CD14-positive monocyte (primary cell): ENCODE measurements around the gene CNNM2. TPM values are rescaled to one million over a fixed set of nuclear protein-coding genes. Genes with fewer than 3 reads are reported as not detected.

Experiments used
- DNase-seq, 3 donors: peaks; one replicate each; pipeline ENCODE4 v3.0.0-alpha.2; 2011 to 2022
- H2AFZ ChIP-seq: 2 replicates; pipeline ENCODE4 v1.6.0; 2012; ENCODE audit warnings: mild to moderate bottlenecking, low read depth, low read length, inconsistent platforms; ENCODE audit not compliant: insufficient read depth, poor library complexity, severe bottlenecking
- H3K27ac ChIP-seq, 2 donors: 1 replicate in 1 of 2; 2 replicates in 1 of 2; pipeline ENCODE4 v1.5.1; 2012 to 2013; ENCODE audit warnings: low read length in 2 of 2, control low read depth in 1 of 2, inconsistent platforms in 1 of 2, low read depth in 1 of 2, mild to moderate bottlenecking in 1 of 2
- H3K27me3 ChIP-seq, 2 donors: one replicate each; pipeline versions ENCODE4 v1.6.0 to v1.6.1; 2011 to 2013; ENCODE audit warnings: low read length in 2 of 2; ENCODE audit not compliant: control insufficient read depth in 2 of 2, insufficient read depth in 2 of 2
- H3K36me3 ChIP-seq, 2 donors: replicated peaks in 1 of 2; 1 replicate in 1 of 2; 2 replicates in 1 of 2; pipeline versions ENCODE4 v1.5.1 to v1.6.1; 2012 to 2013; ENCODE audit warnings: low read length in 2 of 2, control low read depth in 1 of 2, inconsistent platforms in 1 of 2, mild to moderate bottlenecking in 1 of 2; ENCODE audit not compliant: insufficient read depth in 2 of 2, control insufficient read depth in 1 of 2
- H3K4me1 ChIP-seq, 2 donors: 1 replicate in 1 of 2; 2 replicates in 1 of 2; pipeline versions ENCODE4 v1.5.1 to v1.6.1; 2012 to 2013; ENCODE audit warnings: low read length in 2 of 2, control low read depth in 1 of 2, inconsistent platforms in 1 of 2, mild to moderate bottlenecking in 1 of 2, moderate library complexity in 1 of 2; ENCODE audit not compliant: insufficient read depth in 2 of 2, control insufficient read depth in 1 of 2
- H3K4me2 ChIP-seq: replicated peaks from 2 replicates; pipeline ENCODE3; 2012; ENCODE audit warnings: low read length, moderate library complexity, mild to moderate bottlenecking; ENCODE audit not compliant: poor library complexity, severe bottlenecking; ENCODE audit errors: extremely low read depth
- H3K4me3 ChIP-seq, 3 experiments: fragments of 200-600 bp in 1 of 3; sonication (generic) in 1 of 3; replicated peaks in 1 of 3; 1 replicate in 2 of 3; 2 replicates in 1 of 3; pipeline ENCODE4 v1.5.1; 2011 to 2013; ENCODE audit warnings: low read length in 3 of 3, mild to moderate bottlenecking in 3 of 3, control low read depth in 2 of 3, low read depth in 2 of 3, inconsistent platforms in 1 of 3, moderate library complexity in 1 of 3
- H3K79me2 ChIP-seq: 2 replicates; pipeline ENCODE4 v1.6.0; 2012; ENCODE audit warnings: mild to moderate bottlenecking, control low read depth, inconsistent platforms, low read length, moderate library complexity; ENCODE audit not compliant: insufficient read depth
- H3K9ac ChIP-seq: 2 replicates; pipeline ENCODE4 v1.6.0; 2017; ENCODE audit warnings: low read length, mild to moderate bottlenecking; ENCODE audit not compliant: insufficient read depth, poor library complexity, severe bottlenecking
- H3K9me3 ChIP-seq, 2 donors: replicated peaks in 1 of 2; 1 replicate in 1 of 2; 2 replicates in 1 of 2; pipeline versions ENCODE4 v1.5.1 to v1.6.1; 2012 to 2013; ENCODE audit warnings: low read length in 2 of 2, control low read depth in 1 of 2; ENCODE audit not compliant: control insufficient read depth in 1 of 2, insufficient read depth in 1 of 2
- H4K20me1 ChIP-seq: 2 replicates; pipeline ENCODE4 v1.6.0; 2012; ENCODE audit warnings: mild to moderate bottlenecking, low read length, control low read depth, moderate library complexity; ENCODE audit not compliant: insufficient read depth
- H3K27ac Mint-ChIP-seq, 7 donors: one replicate each; pipeline ENCODE4 v1.8.0; 2020; ENCODE audit warnings: mild to moderate bottlenecking in 7 of 7, mixed read lengths in 7 of 7, moderate library complexity in 6 of 7, inconsistent platforms in 2 of 7
- H3K27me3 Mint-ChIP-seq, 3 donors: one replicate each; pipeline ENCODE4 v1.8.0; 2021 to 2022; ENCODE audit warnings: low read depth in 3 of 3, mild to moderate bottlenecking in 3 of 3, mixed read lengths in 3 of 3, moderate library complexity in 3 of 3, inconsistent platforms in 1 of 3
- H3K36me3 Mint-ChIP-seq, 2 donors: one replicate each; pipeline ENCODE4 v1.8.0; 2020; ENCODE audit warnings: mixed read lengths in 2 of 2, inconsistent platforms in 1 of 2, mild to moderate bottlenecking in 1 of 2
- H3K4me1 Mint-ChIP-seq: one replicate; pipeline ENCODE4 v1.8.0; 2020; ENCODE audit warnings: mild to moderate bottlenecking, mixed read lengths
- H3K4me3 Mint-ChIP-seq, 2 donors: one replicate each; pipeline ENCODE4 v1.8.0; 2020; ENCODE audit warnings: mild to moderate bottlenecking in 2 of 2, mixed read lengths in 2 of 2, moderate library complexity in 1 of 2
- H3K9me3 Mint-ChIP-seq, 7 donors: one replicate each; pipeline ENCODE4 v1.8.0; 2020 to 2022; ENCODE audit warnings: mixed read lengths in 7 of 7, mild to moderate bottlenecking in 6 of 7, moderate library complexity in 6 of 7, inconsistent platforms in 2 of 7
- CTCF ChIP-seq: fragments of 200-600 bp; IDR thresholded peaks from one replicate; pipeline ENCODE4 v1.8.0; 2022; ENCODE audit warnings: antibody characterized with exemption, mild to moderate bottlenecking
- WGBS: methylation state at CpG from one replicate; pipeline ENCODE4 v1.1.5; 2013; ENCODE audit warnings: missing lambda C conversion rate; ENCODE audit not compliant: insufficient coverage; 5-methylcytosine and 5-hydroxymethylcytosine counted together
- intact Hi-C, 2 donors: fragments of 100-400 bp; cut with micrococcal nuclease; formaldehyde crosslinking; loops; one replicate each; pipeline versions ENCODE4 v1.15.0 to v1.15.1; 2023
- polyA plus RNA-seq, 3 donors: library from polyadenylated mRNA; depleted of rRNA in 1 of 3; unstranded in 2 of 3; stranded (reverse) in 1 of 3; fragments of 300-500 nt in 2 of 3; fragments of >200 nt in 1 of 3; fragmentation: Illumina TruSeq in 2 of 3; gene quantifications; 1 replicate in 2 of 3; 2 replicates in 1 of 3; pipeline ENCODE4 v1.2.3, GENCODE V29; 2012 to 2021

CNNM2 gene
- polyA plus RNA-seq, 3 donors = 1.6 to 3.8 (median 2.2) TPM

DNA sequence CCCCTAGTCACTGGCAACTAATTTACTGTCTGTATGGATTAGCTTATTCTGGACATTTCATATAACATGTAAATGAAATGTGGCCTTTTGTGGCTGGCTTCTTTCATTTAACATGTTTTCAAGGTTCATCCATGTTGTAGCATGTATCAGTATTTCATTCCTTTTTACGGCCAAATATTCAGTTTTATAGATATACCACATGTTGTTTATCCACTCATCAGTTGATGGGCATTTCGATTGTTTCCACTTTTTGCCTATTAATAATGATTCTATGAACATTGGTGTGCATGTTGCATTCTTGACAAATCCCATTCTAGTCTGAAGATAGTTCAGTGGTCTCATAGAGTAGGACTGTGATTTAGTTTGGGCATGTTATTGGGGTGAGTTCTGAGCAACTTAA is 12.6 kb downstream of the CNNM2 start:
- WGBS = no CpG with 5 or more reads among the region's 2 CpGs
- no peak overlapping the region for H2AFZ ChIP-seq
- H3K36me3 Mint-ChIP-seq = no peaks in the 10 kb centered on the region
- no peak overlapping the region for H3K27ac Mint-ChIP-seq
- H3K9ac ChIP-seq = no peak overlapping the region
- no peak overlapping the region for H3K27ac ChIP-seq
- no peaks in the 10 kb centered on the region for H3K9me3 ChIP-seq
- H3K27me3 ChIP-seq = no peaks in the 10 kb centered on the region
- no peak overlapping the region for H3K4me3 Mint-ChIP-seq
- intact Hi-C loops = no loop called here
- no peak overlapping the region for H3K4me2 ChIP-seq
- H3K4me1 Mint-ChIP-seq = peaks cover 16% of the 10 kb centered on the region
- no peaks in the 10 kb centered on the region for H3K79me2 ChIP-seq
- peaks cover 7% of the 10 kb centered on the region in 2 donors for H3K4me1 ChIP-seq
- no peak for TF ChIP-seq CTCF
- no peaks in the 10 kb centered on the region for H4K20me1 ChIP-seq
- H3K27me3 Mint-ChIP-seq = peaks cover 0 to 7% (median 1%) of the 10 kb centered on the region in 3 donors
- no peak for DNase-seq
- H3K36me3 ChIP-seq = no peaks in the 10 kb centered on the region
- H3K9me3 Mint-ChIP-seq = peaks cover 0 to 11% (median 4%) of the 10 kb centered on the region in 7 donors
- H3K4me3 ChIP-seq = no peak overlapping the region

DNA sequence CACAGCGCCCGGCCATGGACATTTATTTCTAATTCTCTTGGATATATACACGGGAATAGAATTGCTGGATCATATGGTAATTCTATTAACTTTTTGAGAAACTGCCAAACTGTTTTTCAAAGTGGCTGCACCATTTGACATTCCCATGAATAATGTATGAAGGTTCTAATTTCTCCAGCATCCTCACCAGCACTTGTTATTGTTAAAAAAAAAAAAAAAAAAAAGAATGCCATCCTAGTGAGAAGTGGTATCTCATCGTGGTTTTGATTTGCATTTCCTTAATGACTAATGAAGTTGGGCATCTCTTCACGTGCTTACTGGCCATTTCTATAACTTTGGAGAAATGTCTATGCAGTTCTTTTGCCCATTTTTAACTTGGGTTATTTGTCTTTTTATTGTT is 13.5 kb downstream of the CNNM2 start:
- Histone ChIP-seq H3K27me3 (no peaks in the 10 kb centered on the region), H3K4me2 (no peak overlapping the region), H2AFZ (no peak overlapping the region), H3K9ac (no peak overlapping the region), H3K79me2 (no peaks in the 10 kb centered on the region), H3K27ac (no peak overlapping the region), H4K20me1 (no peaks in the 10 kb centered on the region), H3K4me3 (no peak overlapping the region), H3K36me3 (no peaks in the 10 kb centered on the region), H3K4me1 (peaks cover 7% of the 10 kb centered on the region in 2 donors), H3K9me3 (no peaks in the 10 kb centered on the region)
- Mint-ChIP-seq H3K36me3 (no peaks in the 10 kb centered on the region), H3K27me3 (peaks cover 0 to 5% (median 1%) of the 10 kb centered on the region in 3 donors), H3K4me1 (peaks cover 16% of the 10 kb centered on the region), H3K9me3 (peaks cover 0 to 11% (median 4%) of the 10 kb centered on the region in 7 donors), H3K27ac (no peak overlapping the region), H3K4me3 (no peak overlapping the region)
- intact Hi-C loops = no loop called here
- WGBS = no CpG with 5 or more reads among the region's 5 CpGs
- TF ChIP-seq CTCF = no peak
- no peak for DNase-seq
